Measurements from ENCODE around the gene PSMD7. TPM values are rescaled to one million over a fixed set of nuclear protein-coding genes. Genes with fewer than 3 reads are reported as not detected.

The PSMD7 gene
- total RNA-seq, 2 donors from 2014 or later: 92.5 to 107 TPM

- TF ChIP-seq CTCF (IDR thresholded peaks at IDR 0.05): no peak
- no peaks in the 10 kb centered on the region for H3K4me1 ChIP-seq
These were observed 39.6 kb upstream of the PSMD7 start for GRCh38 chr16:74257061-74257460.

DNA sequence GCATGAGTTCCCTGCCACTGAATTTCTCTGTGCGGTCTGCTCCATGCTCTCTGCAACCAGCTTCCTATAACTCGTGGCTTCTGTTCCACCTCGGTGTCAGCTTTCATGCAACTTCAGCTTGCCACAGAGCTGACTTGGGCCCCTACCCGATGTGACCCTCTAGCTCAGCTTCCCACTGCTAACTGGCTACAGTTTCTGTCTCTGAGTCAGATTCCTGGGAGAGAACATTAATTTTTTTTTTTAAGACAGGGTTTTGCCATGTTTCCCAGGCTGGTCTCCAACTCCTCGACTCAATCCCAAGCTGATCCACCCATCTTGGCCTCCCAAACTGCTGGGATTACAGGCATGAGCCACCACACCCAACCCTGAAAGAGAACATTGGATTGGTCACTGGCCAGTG is 35.5 kb upstream of the PSMD7 start:
- no peaks in the 10 kb centered on the region for H3K9me3 ChIP-seq
- H3K4me1 ChIP-seq: no peaks in the 10 kb centered on the region
- no peak overlapping the region for H3K4me3 ChIP-seq
- DNase-seq (ENCODE audit: low spot score): no peak
- no peaks in the 10 kb centered on the region for H3K36me3 ChIP-seq
- no peaks in the 10 kb centered on the region for H3K27me3 ChIP-seq
- no peak overlapping the region for H3K27ac ChIP-seq
- TF ChIP-seq CTCF (IDR thresholded peaks at IDR 0.05): no peak

More at GRCh38 chr16:74257061-74257460, 39.6 kb upstream of the PSMD7 start:
- H3K27ac ChIP-seq: no peak overlapping the region
- no peaks in the 10 kb centered on the region for H3K27me3 ChIP-seq
- H3K4me3 ChIP-seq: no peak overlapping the region
- H3K36me3 ChIP-seq: no peaks in the 10 kb centered on the region
- no peaks in the 10 kb centered on the region for H3K9me3 ChIP-seq
- no peak for DNase-seq (ENCODE audit: low spot score)

- Histone ChIP-seq H3K4me3 (no peak overlapping the region), H3K27me3 (no peaks in the 10 kb centered on the region), H3K36me3 (no peaks in the 10 kb centered on the region), H3K4me1 (no peaks in the 10 kb centered on the region), H3K27ac (no peak overlapping the region), H3K9me3 (no peaks in the 10 kb centered on the region)
- no peak for DNase-seq (ENCODE audit: low spot score)
- no peak for TF ChIP-seq CTCF (IDR thresholded peaks at IDR 0.05)
These were observed 31.8 kb upstream of the PSMD7 start for GRCh38 chr16:74264811-74265210.

- Histone ChIP-seq H3K27ac (no peak overlapping the region), H3K4me1 (no peaks in the 10 kb centered on the region), H3K9me3 (no peaks in the 10 kb centered on the region), H3K27me3 (no peaks in the 10 kb centered on the region), H3K4me3 (no peak overlapping the region), H3K36me3 (no peaks in the 10 kb centered on the region)
- DNase-seq (ENCODE audit: low spot score): no peak
- TF ChIP-seq CTCF (IDR thresholded peaks at IDR 0.05): no peak
These were observed 28.2 kb upstream of the PSMD7 start for GRCh38 chr16:74268372-74268782.

- H3K27me3 ChIP-seq: no peaks in the 10 kb centered on the region
- no peaks in the 10 kb centered on the region for H3K4me1 ChIP-seq
- no peak for DNase-seq (ENCODE audit: low spot score)
- no peaks in the 10 kb centered on the region for H3K9me3 ChIP-seq
- no peak for TF ChIP-seq CTCF (IDR thresholded peaks at IDR 0.05)
- no peak overlapping the region for H3K4me3 ChIP-seq
- H3K27ac ChIP-seq: no peak overlapping the region
- H3K36me3 ChIP-seq: no peaks in the 10 kb centered on the region
These were observed 24.7 kb upstream of the PSMD7 start for GRCh38 chr16:74271872-74272271.

DNA sequence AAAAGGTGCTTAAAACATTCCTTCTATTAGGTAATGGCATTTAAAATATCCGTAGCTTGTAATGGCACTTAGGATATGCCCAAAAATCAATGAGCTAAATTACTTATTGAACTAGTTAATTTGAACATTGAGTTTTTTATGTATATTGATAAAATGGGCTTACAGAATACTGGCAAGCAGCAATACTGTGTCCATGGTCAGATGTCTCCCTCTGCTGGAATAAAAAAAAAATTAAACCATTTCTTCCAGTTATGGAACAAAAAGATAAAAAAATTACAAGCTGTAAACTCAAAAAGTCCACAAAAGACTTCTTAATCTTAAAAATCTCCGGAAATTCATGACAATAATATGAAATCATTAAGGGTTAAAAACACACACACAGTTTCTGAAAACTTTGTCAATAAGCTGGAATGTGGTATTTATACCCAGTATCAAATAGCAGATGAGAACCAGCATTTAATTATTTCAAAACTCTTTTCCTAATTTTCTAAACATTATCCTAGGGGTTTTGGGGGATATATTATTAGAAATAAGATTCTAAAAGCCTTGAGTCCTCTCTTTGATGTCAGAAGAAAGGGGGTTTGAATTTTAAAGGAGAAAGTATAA is 21.5 kb upstream of the PSMD7 start:
- Histone ChIP-seq H3K27me3 (no peaks in the 10 kb centered on the region), H3K4me3 (no peak overlapping the region), H3K27ac (no peak overlapping the region), H3K4me1 (no peaks in the 10 kb centered on the region), H3K36me3 (no peaks in the 10 kb centered on the region), H3K9me3 (no peaks in the 10 kb centered on the region)
- TF ChIP-seq CTCF (IDR thresholded peaks at IDR 0.05): peak; percentile 29 to 50
- DNase-seq (ENCODE audit: low spot score): no peak

Measured in right atrium auricular region (tissue), 2 donors.